SK-N-SH (cell line): ENCODE measurements around the gene ACER3. TPM values are rescaled to one million over a fixed set of nuclear protein-coding genes. Genes with fewer than 3 reads are reported as not detected.

Experiments
- CTCF ChIA-PET: fragments of 300-600, 350-600 bp; formaldehyde crosslinking; extraction: SDS; loops from one replicate; lab custom pipeline; 2021; lab: Yijun Ruan, JAX
- POLR2A ChIA-PET: fragments of 350-600 bp; sonication (Branson Sonifier 250); formaldehyde crosslinking; extraction: SDS; loops from one replicate; lab custom pipeline; 2020; ENCODE audit warnings: antibody characterized with exemption, inconsistent platforms; lab: Yijun Ruan, JAX
- DNase-seq: peaks from one replicate; pipeline ENCODE4 v3.0.0; 2012
- H2AFZ ChIP-seq: fragments of 200-600 bp; sonication (generic); 2 replicates; pipeline ENCODE4 v1.8.1; 2016; ENCODE audit warnings: antibody characterized with exemption, mild to moderate bottlenecking, low read depth
- H3F3A ChIP-seq: fragments of 200-600 bp; sonication (generic); replicated peaks from 2 replicates; pipeline ENCODE3; 2016; ENCODE audit warnings: antibody characterized with exemption, mild to moderate bottlenecking; ENCODE audit not compliant: insufficient read depth
- H3K27ac ChIP-seq, 2 experiments: fragments of 200-500 bp in 1 of 2; fragments of 200-600 bp in 1 of 2; sonication (Bioruptor generic) in 1 of 2; sonication (generic), shearing (Covaris generic) in 1 of 2; 2 replicates each; pipeline versions ENCODE4 v1.5.1 to v1.6.1; 2014 to 2016; ENCODE audit warnings: low read depth in 2 of 2, inconsistent platforms in 1 of 2, low read length in 1 of 2, mild to moderate bottlenecking in 1 of 2, mixed read lengths in 1 of 2
- H3K27me3 ChIP-seq: fragments of 200-600 bp; sonication (generic), shearing (Covaris generic); 2 replicates; pipeline ENCODE4 v1.6.1; 2016; ENCODE audit warnings: mixed run types; ENCODE audit not compliant: insufficient read depth
- H3K36me3 ChIP-seq, 2 experiments: fragments of 200-500 bp in 1 of 2; fragments of 200-600 bp in 1 of 2; sonication (Bioruptor generic) in 1 of 2; sonication (generic) in 1 of 2; replicated peaks in 1 of 2; 2 replicates each; pipeline versions ENCODE3 to v1.5.1; 2014 to 2016; ENCODE audit warnings: low read length in 1 of 2, mild to moderate bottlenecking in 1 of 2; ENCODE audit not compliant: insufficient read depth in 2 of 2, control insufficient read depth in 1 of 2
- H3K4me1 ChIP-seq, 2 experiments: fragments of 200-500 bp in 1 of 2; fragments of 200-600 bp in 1 of 2; sonication (Bioruptor generic) in 1 of 2; sonication (generic), shearing (Covaris generic) in 1 of 2; 2 replicates each; pipeline versions ENCODE4 v1.5.1 to v1.6.1; 2014 to 2016; ENCODE audit warnings: low read depth in 1 of 2, low read length in 1 of 2, mixed run types in 1 of 2; ENCODE audit not compliant: insufficient read depth in 2 of 2, control insufficient read depth in 1 of 2
- H3K4me2 ChIP-seq: fragments of 200-600 bp; sonication (generic), shearing (Covaris generic); 2 replicates; pipeline ENCODE4 v1.6.1; 2017; ENCODE audit warnings: mixed run types
- H3K4me3 ChIP-seq, 2 experiments: fragments of 200-500 bp in 1 of 2; fragments of 200-600 bp in 1 of 2; sonication (Bioruptor generic) in 1 of 2; sonication (generic), shearing (Covaris generic) in 1 of 2; 2 replicates each; pipeline versions ENCODE4 v1.5.1 to v1.8.1; 2014 to 2016; ENCODE audit warnings: low read depth in 2 of 2, inconsistent platforms in 1 of 2, low read length in 1 of 2, mild to moderate bottlenecking in 1 of 2, mixed read lengths in 1 of 2, moderate library complexity in 1 of 2
- H3K79me2 ChIP-seq: fragments of 200-600 bp; sonication (generic); 2 replicates; pipeline ENCODE4 v1.8.1; 2017; ENCODE audit warnings: mild to moderate bottlenecking; ENCODE audit not compliant: insufficient read depth
- H3K9ac ChIP-seq: fragments of 200-600 bp; sonication (generic); 2 replicates; pipeline ENCODE4 v1.6.1; 2017; ENCODE audit warnings: mixed run types
- H3K9me2 ChIP-seq: fragments of 200-600 bp; sonication (generic); 2 replicates; pipeline ENCODE4 v1.6.1; 2017; ENCODE audit warnings: mixed run types
- H3K9me3 ChIP-seq: fragments of 200-600 bp; sonication (generic); 2 replicates; pipeline ENCODE4 v1.6.1; 2017; ENCODE audit warnings: mixed run types, mild to moderate bottlenecking, moderate library complexity
- H4K20me1 ChIP-seq: fragments of 200-600 bp; sonication (generic); 2 replicates; pipeline ENCODE4 v1.6.1; 2017; ENCODE audit warnings: mild to moderate bottlenecking, mixed run types; ENCODE audit not compliant: insufficient read depth
- EP300 ChIP-seq, 2 experiments: IDR thresholded peaks; 2 replicates each; pipeline versions ENCODE4 v1.4.0 to v1.6.1; 2012; ENCODE audit warnings: borderline replicate concordance in 1 of 2, low read depth in 1 of 2, low read length in 1 of 2
- EZH2phosphoT487 ChIP-seq: fragments of 200-600 bp; sonication (generic); IDR thresholded peaks from 2 replicates; pipeline ENCODE4 v1.6.1; 2017; ENCODE audit warnings: low read depth, mixed run types, mild to moderate bottlenecking, antibody characterized with exemption, moderate library complexity, borderline replicate concordance
- FOXJ3 ChIP-seq: sonication (generic); formaldehyde crosslinking; IDR thresholded peaks from 2 replicates; pipeline ENCODE4 v1.5.1; 2020; ENCODE audit warnings: mild to moderate bottlenecking, missing genetic modification reagents
- MXI1 ChIP-seq: IDR thresholded peaks from 2 replicates; pipeline ENCODE4 v1.6.1; 2012; ENCODE audit warnings: mild to moderate bottlenecking, low read depth, low read length, improper control_type of control experiment
- NFIC ChIP-seq: IDR thresholded peaks from 2 replicates; pipeline ENCODE4 v1.4.0; 2012; ENCODE audit warnings: borderline replicate concordance
- RAD21 ChIP-seq: IDR thresholded peaks from 2 replicates; pipeline ENCODE4 v1.6.1; 2012; ENCODE audit warnings: mild to moderate bottlenecking, low read length
- RCOR1 ChIP-seq: fragments of 150-350 bp; IDR thresholded peaks from 2 replicates; pipeline ENCODE4 v1.6.1; 2017; ENCODE audit warnings: antibody characterized with exemption, low read length
- SMC3 ChIP-seq: IDR thresholded peaks from 2 replicates; pipeline ENCODE4 v1.6.1; 2012; ENCODE audit warnings: low read depth, low read length, improper control_type of control experiment
- TAF1 ChIP-seq: IDR thresholded peaks from 2 replicates; pipeline ENCODE4 v1.6.1; 2012; ENCODE audit warnings: low read depth, mild to moderate bottlenecking, low read length, moderate library complexity, borderline replicate concordance
- TCF12 ChIP-seq: IDR thresholded peaks from 2 replicates; pipeline ENCODE4 v1.4.0; 2012
- WGBS: methylation state at CpG from one replicate; pipeline ENCODE4 v1.1.6; 2017; ENCODE audit warnings: low lambda C conversion rate; 5-methylcytosine and 5-hydroxymethylcytosine counted together
- polyA plus RNA-seq, 3 experiments: library from polyadenylated mRNA; depleted of rRNA; stranded (reverse); fragments of >200 nt; gene quantifications; 2 replicates each; pipeline ENCODE4 v1.2.3, GENCODE V29; 2012
- TF ChIP-seq, protein P1 (sequence below): IDR thresholded peaks from 2 replicates; pipeline ENCODE4; 2012
- TF ChIP-seq, protein P2 (sequence below): fragments of 200-600 bp; sonication (generic); IDR thresholded peaks from 2 replicates; pipeline ENCODE4 v1.6.1; 2017; ENCODE audit warnings: antibody characterized with exemption, mild to moderate bottlenecking, moderate library complexity
- TF ChIP-seq, protein P3 (sequence below): IDR thresholded peaks from 2 replicates; pipeline ENCODE4 v1.4.0; 2012; ENCODE audit warnings: low read depth

Gene ACER3
- polyA plus RNA-seq, 1 of the 3 experiments (the other 2 are of a cell fraction) = 5.4 TPM

DNA sequence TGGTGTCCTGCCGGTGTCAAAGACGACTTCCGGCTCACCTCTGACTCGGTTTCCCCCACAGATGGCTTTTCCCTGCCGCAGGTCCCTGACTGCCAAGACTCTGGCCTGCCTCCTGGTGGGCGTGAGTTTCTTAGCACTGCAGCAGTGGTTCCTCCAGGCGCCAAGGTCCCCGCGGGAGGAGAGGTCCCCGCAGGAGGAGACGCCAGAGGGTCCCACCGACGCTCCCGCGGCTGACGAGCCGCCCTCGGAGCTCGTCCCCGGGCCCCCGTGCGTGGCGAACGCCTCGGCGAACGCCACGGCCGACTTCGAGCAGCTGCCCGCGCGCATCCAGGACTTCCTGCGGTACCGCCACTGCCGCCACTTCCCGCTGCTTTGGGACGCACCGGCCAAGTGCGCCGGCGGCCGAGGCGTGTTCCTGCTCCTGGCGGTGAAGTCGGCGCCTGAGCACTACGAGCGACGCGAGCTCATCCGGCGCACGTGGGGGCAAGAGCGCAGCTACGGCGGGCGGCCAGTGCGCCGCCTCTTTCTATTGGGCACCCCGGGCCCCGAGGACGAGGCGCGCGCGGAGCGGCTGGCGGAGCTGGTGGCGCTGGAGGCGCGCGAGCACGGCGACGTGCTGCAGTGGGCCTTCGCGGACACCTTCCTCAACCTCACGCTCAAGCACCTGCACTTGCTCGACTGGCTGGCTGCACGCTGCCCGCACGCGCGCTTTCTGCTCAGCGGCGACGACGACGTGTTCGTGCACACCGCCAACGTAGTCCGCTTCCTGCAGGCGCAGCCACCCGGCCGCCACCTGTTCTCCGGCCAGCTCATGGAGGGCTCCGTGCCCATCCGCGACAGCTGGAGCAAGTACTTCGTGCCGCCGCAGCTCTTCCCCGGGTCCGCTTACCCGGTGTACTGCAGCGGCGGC is 179.0 kb downstream of the ACER3 start:
- POLR2A ChIA-PET = no interaction called here
- 0 out of 2 replicates have a peak overlapping the region, but pooled peaks have one; percentile 68 for H2AFZ ChIP-seq
- CTCF ChIA-PET = interaction anchor here (0.7 to 5.5 kb wide), 42 partner anchors 9 to 794 kb away, joined by 3 to 77 read pairs (median 4); no protein-coding TSS in a partner anchor

DNA sequence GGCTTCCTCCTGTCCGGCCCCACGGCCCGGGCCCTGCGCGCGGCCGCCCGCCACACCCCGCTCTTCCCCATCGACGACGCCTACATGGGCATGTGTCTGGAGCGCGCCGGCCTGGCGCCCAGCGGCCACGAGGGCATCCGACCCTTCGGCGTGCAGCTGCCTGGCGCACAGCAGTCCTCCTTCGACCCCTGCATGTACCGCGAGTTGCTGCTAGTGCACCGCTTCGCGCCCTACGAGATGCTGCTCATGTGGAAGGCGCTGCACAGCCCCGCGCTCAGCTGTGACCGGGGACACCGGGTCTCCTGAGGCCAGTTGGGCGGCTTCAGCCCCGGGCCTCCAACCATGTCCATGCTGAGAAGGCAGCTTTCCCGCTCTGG is 179.7 kb downstream of the ACER3 start:
- no peak overlapping the region for H2AFZ ChIP-seq
- DNase-seq = no peak
- H3K9me3 ChIP-seq = no peaks in the 10 kb centered on the region
- no peaks in the 10 kb centered on the region for H4K20me1 ChIP-seq
- 98% methylated on average over 32 of the region's 37 CpGs for WGBS
- no peak overlapping the region for H3K4me2 ChIP-seq
- ChIA-PET POLR2A (no interaction called here), CTCF (interaction anchor here (0.7 to 5.5 kb wide), 22 partner anchors 13 to 795 kb away, joined by 3 to 77 read pairs (median 8); no protein-coding TSS in a partner anchor)
- H3K27ac ChIP-seq = no peak overlapping the region
- H3K27me3 ChIP-seq = no peaks in the 10 kb centered on the region
- no peak overlapping the region for H3K4me3 ChIP-seq
- H3K9ac ChIP-seq = no peak overlapping the region
- no peaks in the 10 kb centered on the region for H3K79me2 ChIP-seq
- H3F3A ChIP-seq = no peaks in the 10 kb centered on the region
- H3K9me2 ChIP-seq = no peaks in the 10 kb centered on the region
- no peaks in the 10 kb centered on the region for H3K36me3 ChIP-seq
- peaks cover 0 to 3% of the 10 kb centered on the region in 2 experiments; a peak in 1 of 4 replicates for H3K4me1 ChIP-seq
- TF ChIP-seq NFIC (no peak), EZH2phosphoT487 (no peak), MXI1 (no peak), TAF1 (no peak), EP300 (IDR thresholded peaks at IDR 0.05; ENCODE audit: borderline replicate concordance in 1 of 2, low read depth in 1 of 2, low read length in 1 of 2) (no peak), SMC3 (no peak), RCOR1 (no peak), FOXJ3 (no peak), TCF12 (no peak)
- TF ChIP-seq, protein P1, sequence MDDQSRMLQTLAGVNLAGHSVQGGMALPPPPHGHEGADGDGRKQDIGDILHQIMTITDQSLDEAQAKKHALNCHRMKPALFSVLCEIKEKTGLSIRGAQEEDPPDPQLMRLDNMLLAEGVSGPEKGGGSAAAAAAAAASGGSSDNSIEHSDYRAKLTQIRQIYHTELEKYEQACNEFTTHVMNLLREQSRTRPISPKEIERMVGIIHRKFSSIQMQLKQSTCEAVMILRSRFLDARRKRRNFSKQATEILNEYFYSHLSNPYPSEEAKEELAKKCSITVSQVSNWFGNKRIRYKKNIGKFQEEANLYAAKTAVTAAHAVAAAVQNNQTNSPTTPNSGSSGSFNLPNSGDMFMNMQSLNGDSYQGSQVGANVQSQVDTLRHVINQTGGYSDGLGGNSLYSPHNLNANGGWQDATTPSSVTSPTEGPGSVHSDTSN = no peak
- TF ChIP-seq, protein P2, sequence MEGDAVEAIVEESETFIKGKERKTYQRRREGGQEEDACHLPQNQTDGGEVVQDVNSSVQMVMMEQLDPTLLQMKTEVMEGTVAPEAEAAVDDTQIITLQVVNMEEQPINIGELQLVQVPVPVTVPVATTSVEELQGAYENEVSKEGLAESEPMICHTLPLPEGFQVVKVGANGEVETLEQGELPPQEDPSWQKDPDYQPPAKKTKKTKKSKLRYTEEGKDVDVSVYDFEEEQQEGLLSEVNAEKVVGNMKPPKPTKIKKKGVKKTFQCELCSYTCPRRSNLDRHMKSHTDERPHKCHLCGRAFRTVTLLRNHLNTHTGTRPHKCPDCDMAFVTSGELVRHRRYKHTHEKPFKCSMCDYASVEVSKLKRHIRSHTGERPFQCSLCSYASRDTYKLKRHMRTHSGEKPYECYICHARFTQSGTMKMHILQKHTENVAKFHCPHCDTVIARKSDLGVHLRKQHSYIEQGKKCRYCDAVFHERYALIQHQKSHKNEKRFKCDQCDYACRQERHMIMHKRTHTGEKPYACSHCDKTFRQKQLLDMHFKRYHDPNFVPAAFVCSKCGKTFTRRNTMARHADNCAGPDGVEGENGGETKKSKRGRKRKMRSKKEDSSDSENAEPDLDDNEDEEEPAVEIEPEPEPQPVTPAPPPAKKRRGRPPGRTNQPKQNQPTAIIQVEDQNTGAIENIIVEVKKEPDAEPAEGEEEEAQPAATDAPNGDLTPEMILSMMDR = no peak
- TF ChIP-seq, protein P3, sequence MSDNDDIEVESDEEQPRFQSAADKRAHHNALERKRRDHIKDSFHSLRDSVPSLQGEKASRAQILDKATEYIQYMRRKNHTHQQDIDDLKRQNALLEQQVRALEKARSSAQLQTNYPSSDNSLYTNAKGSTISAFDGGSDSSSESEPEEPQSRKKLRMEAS = no peak

More for the DNA sequence above, 179.0 kb downstream of the ACER3 start:
- Histone ChIP-seq H3F3A (no peaks in the 10 kb centered on the region), H3K4me1 (peaks cover 0 to 3% of the 10 kb centered on the region in 2 experiments; a peak in 1 of 4 replicates), H3K9ac (no peak overlapping the region), H4K20me1 (no peaks in the 10 kb centered on the region), H3K27ac (no peak overlapping the region), H3K79me2 (no peaks in the 10 kb centered on the region), H3K9me3 (no peaks in the 10 kb centered on the region), H3K36me3 (no peaks in the 10 kb centered on the region), H3K4me2 (peak overlapping the region; percentile 88), H3K4me3 (peak overlapping the region; percentile 42 to 59), H3K27me3 (no peaks in the 10 kb centered on the region), H3K9me2 (no peaks in the 10 kb centered on the region)
- 70% methylated on average over 28 of the region's 109 CpGs for WGBS
- DNase-seq = peak; percentile 81
- TF ChIP-seq TAF1 (no peak), SMC3 (peak; percentile 56), RAD21 (peak; percentile 52)
- TF ChIP-seq, protein P3 = peak; percentile 70; the same call in 1 of the 2 replicates
- TF ChIP-seq, protein P2 = peak; percentile 65
- TF ChIP-seq, all 33 proteins: peak for 4
